NCI-H1092 (cell line): Measurements from ENCODE around the gene PNLIPRP2.

Experiments
- DNase-seq: peaks from one replicate; lab custom pipeline; 2025; lab: John Stamatoyannopoulos, UW

The PNLIPRP2 gene

DNA sequence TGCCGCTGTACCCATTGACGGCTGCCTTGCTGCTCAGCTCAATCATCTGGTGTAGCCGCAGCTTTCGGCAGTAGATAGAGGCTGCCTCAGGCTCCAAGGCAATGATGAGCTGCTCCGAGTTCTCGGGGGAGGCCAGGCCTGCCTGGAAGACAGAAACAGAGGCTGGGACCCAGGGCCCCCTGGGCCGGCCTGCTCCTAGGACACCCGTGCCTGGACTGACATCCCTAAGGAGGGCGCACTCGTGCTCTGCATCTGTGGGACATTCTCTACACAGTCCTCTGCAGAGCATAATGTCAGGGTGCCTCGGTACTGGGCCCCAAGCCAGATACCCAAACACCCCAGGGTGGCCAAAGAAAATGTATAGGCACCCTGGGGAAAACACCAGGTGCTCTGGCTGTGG, 63.1 kb downstream of the PNLIPRP2 start:
- no peak for DNase-seq

GRCh38 chr10:116684781-116685180, 64.0 kb downstream of the PNLIPRP2 start:
- no peak for DNase-seq

DNA sequence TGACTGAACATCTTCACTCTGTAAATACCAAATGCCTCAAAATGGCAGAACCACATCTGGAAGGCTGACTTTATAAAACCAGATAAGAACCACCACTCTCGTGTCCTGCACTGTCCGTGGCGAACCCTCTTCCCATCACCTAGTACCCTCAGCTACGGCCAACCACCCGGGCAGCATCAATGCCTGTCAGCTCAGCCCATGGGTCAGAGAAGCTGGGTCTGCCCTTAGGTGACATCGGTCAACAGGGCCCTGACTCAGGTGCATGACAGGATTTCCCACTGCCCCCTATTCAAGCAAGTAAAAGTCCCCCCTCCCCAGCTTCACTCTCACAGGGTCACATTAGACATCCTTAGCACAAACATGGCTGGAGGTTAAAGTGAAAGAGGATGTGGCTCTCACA, 65.1 kb downstream of the PNLIPRP2 start:
- DNase-seq, result no peak

GRCh38 chr10:116686632-116687031, 65.9 kb downstream of the PNLIPRP2 start:
- no peak for DNase-seq

- no peak for DNase-seq
These were observed 66.9 kb downstream of the PNLIPRP2 start for GRCh38 chr10:116687633-116688032.

DNA sequence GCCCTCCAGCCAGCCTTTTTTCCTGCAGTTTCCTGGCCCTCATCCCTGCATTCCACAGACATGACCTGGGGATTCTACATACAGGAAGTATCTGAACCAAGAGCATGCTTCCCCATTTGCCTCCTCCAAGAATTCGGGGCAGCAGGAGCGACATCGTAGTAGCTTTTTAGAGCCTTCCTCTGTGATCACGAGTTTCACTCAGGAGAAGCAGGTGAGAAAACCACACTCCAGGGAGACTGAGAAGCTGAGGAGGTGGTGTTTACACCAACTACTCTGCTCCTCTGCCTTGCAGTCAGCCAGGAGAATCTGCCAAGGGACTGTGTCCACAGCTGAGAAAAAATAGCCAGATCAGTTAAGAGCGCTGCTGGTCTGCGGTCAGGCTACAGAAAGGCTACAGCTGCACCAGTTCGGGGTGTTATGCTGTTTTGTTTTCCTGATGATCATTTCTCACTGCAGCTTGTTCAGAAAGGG, 67.5 kb downstream of the PNLIPRP2 start:
- no peak for DNase-seq

DNA sequence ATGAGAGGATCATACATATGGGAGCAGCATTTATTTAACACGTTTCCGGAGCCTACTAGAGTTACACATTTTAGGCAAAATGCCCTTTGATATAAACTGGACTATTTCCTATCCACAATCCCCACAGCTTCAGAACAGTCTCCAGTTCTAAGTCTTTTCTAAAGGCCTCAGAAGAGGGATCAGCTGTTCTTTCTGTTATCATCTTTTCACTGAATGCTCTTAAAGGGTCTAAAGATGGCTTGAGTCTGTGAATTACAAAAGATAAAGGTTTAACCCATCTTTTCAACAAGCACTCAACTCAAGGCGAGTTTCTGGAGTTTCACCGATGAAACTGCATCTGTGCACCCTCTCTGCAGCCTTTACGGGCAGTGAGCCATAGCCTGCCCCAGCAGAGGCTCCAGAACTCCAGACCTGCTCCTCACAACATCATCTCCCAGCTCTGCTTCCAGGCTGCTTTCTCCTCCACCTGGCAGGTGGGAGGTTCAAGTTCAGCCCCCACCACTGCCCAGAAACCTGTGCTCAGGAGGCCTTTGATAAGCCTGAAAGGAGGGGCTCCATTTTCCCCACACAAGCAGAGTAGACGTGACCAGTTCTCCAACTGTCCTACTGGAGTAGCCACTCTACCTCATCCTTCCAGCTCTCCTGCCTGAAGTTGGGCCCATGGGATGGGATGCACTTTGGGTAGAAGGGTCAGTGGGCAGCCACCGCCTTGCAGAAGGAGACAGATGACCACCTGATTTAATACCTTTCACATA, 68.2 kb downstream of the PNLIPRP2 start:
- no peak for DNase-seq

DNA sequence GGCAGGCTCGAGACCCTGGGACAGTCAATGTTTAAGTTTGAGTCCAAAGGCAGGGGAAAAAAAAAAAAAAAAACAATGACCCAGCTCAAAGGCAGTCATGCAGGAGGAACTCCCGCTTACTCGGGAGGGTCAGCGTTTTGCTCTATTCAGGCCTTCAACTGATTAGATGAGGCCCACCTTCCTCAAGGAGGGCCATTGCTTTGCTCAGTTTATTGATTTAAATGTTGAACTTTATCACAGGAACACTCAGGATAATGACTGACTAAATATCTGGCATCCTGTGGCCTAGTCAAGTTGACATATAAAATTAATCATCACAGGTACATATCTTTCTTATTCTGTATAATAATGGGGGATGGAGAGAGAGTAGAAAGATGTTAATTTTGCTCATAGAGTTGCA, 69.0 kb downstream of the PNLIPRP2 start:
- no peak for DNase-seq

GRCh38 chr10:116690356-116691322, 69.9 kb downstream of the PNLIPRP2 start:
- DNase-seq, result no peak

DNA sequence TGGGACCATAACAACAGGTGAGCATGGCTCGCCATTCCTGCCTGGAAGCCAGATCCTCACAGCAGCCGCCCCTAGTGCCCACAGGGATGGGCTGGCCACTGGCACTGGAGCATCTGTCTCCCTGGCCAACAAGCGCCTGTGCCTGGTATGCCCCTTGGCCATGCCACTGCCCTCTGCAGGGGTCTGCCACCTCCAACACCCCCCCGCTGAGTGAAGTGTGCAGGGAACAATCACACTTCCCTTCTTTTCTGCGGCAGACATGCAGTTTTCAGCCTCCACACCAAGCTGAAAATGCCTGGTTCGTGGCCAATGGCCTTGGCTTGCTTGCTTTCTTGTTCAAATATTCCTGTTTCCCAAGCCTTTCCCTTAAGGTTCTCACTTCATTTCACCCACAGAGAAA, 70.9 kb downstream of the PNLIPRP2 start:
- DNase-seq, result no peak

- DNase-seq, result no peak
These were observed 71.5 kb downstream of the PNLIPRP2 start for GRCh38 chr10:116692225-116692624.

DNA sequence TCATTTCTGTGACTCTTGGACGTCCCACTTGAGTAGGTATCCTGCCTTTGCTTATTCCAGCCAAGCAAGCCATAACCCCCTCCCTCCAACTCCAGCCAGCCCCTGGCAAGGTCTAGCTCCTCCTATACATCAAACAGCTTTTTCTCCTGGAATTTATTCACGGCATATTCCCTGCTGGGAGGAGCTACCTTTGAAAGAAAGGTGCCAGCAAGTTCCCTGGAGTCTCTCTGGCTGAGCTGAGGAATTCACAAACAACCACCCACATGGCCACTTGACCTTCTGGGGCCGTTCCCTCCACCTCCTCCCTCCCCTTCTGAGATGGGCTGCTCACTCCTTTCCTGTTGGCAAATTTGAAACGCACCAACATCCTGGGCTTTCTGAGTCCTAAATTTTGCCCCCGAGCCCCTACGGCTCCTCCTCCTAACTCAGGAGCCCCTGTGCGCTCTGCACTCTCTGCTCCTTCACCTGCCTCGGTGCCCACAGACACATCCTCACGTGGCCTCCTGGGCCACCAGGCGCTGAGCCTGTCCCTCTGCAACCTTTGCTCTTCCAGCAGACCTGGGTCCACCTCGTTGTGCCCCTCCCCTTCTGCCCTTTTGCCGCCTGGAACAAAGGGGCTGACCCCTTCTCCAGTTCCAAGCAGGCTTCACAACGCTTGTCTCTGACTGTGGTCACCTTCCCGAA, 73.6 kb downstream of the PNLIPRP2 start:
- DNase-seq, result no peak
